ENCODE results near the gene CYP51A1.

DNA sequence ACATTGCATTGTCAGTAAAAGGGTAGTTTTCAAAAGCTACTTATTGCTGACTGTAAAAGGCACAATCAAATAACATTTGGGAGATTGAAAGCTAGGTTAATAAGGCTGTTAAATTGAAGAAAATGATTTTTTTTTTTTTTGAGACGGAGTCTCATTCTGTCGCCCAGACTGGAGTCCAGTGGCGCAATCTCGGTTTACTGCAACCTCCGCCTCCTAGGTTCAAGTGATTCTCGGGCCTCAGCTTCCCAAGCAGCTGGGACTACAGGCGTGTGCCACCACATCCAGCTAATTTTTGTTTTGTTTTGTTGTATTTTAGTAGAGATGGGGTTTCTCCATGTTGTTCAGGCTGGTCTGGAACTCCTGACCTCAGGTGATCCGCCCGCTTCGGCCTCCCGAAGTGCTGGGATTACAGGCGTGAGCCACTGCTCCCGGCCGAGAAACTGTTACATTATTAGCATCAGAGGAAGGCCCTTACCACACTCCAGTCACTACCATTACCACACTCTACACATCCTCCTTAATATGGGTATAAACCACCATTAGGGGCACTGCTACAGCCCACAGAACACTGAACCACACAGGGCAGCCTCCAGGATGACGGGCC is 1.0 kb downstream of the CYP51A1 start:
- TF ChIP-seq, protein P1, sequence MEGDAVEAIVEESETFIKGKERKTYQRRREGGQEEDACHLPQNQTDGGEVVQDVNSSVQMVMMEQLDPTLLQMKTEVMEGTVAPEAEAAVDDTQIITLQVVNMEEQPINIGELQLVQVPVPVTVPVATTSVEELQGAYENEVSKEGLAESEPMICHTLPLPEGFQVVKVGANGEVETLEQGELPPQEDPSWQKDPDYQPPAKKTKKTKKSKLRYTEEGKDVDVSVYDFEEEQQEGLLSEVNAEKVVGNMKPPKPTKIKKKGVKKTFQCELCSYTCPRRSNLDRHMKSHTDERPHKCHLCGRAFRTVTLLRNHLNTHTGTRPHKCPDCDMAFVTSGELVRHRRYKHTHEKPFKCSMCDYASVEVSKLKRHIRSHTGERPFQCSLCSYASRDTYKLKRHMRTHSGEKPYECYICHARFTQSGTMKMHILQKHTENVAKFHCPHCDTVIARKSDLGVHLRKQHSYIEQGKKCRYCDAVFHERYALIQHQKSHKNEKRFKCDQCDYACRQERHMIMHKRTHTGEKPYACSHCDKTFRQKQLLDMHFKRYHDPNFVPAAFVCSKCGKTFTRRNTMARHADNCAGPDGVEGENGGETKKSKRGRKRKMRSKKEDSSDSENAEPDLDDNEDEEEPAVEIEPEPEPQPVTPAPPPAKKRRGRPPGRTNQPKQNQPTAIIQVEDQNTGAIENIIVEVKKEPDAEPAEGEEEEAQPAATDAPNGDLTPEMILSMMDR (conservative IDR thresholded peaks at IDR 0.05; ENCODE audit: low read length): no peak
- TF ChIP-seq EZH2phosphoT487 (IDR thresholded peaks at IDR 0.05; ENCODE audit: borderline replicate concordance, low read depth, low read length): no peak
